ENCODE results near the gene GALNT18. TPM values are rescaled to one million over a fixed set of nuclear protein-coding genes. Genes with fewer than 3 reads are reported as not detected.

Gene GALNT18
- polyA plus RNA-seq, 1 donor from 2014 or later, result 7.6 TPM

DNA sequence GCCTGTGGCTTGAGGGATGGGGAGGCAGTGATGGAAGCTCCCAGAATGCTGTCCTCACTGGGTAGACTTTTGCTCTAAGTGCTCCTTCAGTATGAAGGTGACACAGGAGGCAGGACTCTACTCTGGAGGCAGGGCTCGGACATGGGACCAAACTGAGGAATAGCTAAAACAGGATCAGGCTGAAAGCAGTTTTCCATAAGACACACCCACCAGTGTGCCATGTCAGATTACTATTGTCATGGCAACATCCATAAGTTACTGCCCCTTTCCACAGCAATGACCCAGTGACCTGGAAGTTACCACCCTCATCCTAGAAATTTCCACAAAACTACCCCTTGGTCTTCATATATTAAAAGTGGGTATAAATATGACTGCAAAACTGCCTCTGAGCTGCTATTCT lies 43.6 kb upstream of the GALNT18 start:
- Histone ChIP-seq H3K9me3 (ENCODE audit: low read length) (no peaks in the 10 kb centered on the region), H3K79me2 (replicated peaks; ENCODE audit: insufficient read depth, low read length) (no peaks in the 10 kb centered on the region), H3K36me3 (ENCODE audit: insufficient read depth, low read length) (no peaks in the 10 kb centered on the region), H4K20me1 (ENCODE audit: insufficient read depth) (no peaks in the 10 kb centered on the region), H3K27me3 (ENCODE audit: insufficient read depth, low read depth, low read length) (no peaks in the 10 kb centered on the region), H3K27ac (ENCODE audit: low read length) (no peak overlapping the region), H3K9me2 (ENCODE audit: insufficient read depth, low read length) (no peaks in the 10 kb centered on the region), H3K4me3 (ENCODE audit: low read length) (no peak overlapping the region), H3F3A (ENCODE audit: insufficient read depth, low read length, poor library complexity, severe bottlenecking) (no peaks in the 10 kb centered on the region), H3K4me2 (ENCODE audit: low read length) (no peak overlapping the region), H2AFZ (ENCODE audit: low read depth, low read length) (no peak overlapping the region), H3K9ac (ENCODE audit: low read length) (no peak overlapping the region)
- no peak for TF ChIP-seq CTCF (IDR thresholded peaks at IDR 0.05; ENCODE audit: poor library complexity, severe bottlenecking)

DNA sequence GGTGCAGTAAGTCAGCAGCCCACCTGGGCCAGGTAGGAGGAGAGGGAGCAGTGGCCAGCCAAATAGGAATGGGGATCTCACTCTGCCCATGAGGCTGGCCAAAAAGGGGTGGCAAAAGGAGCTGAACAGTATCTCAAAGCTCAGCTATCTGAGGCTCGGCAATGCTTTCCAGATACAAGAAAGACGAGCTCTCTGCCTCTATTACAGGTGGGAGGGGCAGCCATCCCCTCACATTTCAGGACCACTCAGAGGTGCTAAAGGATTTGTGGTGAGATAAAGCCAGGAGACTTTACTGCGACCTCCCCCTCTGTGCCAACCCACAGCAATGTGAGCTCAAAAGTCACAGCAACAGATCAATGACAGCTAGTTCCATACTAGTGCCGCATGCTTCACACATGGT lies 42.1 kb upstream of the GALNT18 start:
- Histone ChIP-seq H3K4me3 (ENCODE audit: low read length) (no peak overlapping the region), H3F3A (ENCODE audit: insufficient read depth, low read length, poor library complexity, severe bottlenecking) (no peaks in the 10 kb centered on the region), H3K4me2 (ENCODE audit: low read length) (no peak overlapping the region), H3K27ac (ENCODE audit: low read length) (no peak overlapping the region), H3K36me3 (ENCODE audit: insufficient read depth, low read length) (no peaks in the 10 kb centered on the region), H2AFZ (ENCODE audit: low read depth, low read length) (no peak overlapping the region), H4K20me1 (ENCODE audit: insufficient read depth) (no peaks in the 10 kb centered on the region), H3K9me3 (ENCODE audit: low read length) (no peaks in the 10 kb centered on the region), H3K79me2 (replicated peaks; ENCODE audit: insufficient read depth, low read length) (no peaks in the 10 kb centered on the region), H3K9ac (ENCODE audit: low read length) (no peak overlapping the region), H3K27me3 (ENCODE audit: insufficient read depth, low read depth, low read length) (no peaks in the 10 kb centered on the region), H3K9me2 (ENCODE audit: insufficient read depth, low read length) (no peaks in the 10 kb centered on the region)
- TF ChIP-seq POLR2AphosphoS5 (IDR thresholded peaks at IDR 0.05), result no peak
- TF ChIP-seq EP300 (conservative IDR thresholded peaks at IDR 0.05; ENCODE audit: poor library complexity, severe bottlenecking), result no peak
- TF ChIP-seq RAD21 (conservative IDR thresholded peaks at IDR 0.05), result no peak
- no peak for TF ChIP-seq REST (IDR thresholded peaks at IDR 0.05; ENCODE audit: borderline replicate concordance)
- TF ChIP-seq CTCF (IDR thresholded peaks at IDR 0.05; ENCODE audit: poor library complexity, severe bottlenecking), result no peak

GRCh38 chr11:11662578-11662977 lies 40.8 kb upstream of the GALNT18 start:
- Histone ChIP-seq H3K9me3 (ENCODE audit: low read length) (no peaks in the 10 kb centered on the region), H2AFZ (ENCODE audit: low read depth, low read length) (no peak overlapping the region), H3K9ac (ENCODE audit: low read length) (no peak overlapping the region), H4K20me1 (ENCODE audit: insufficient read depth) (no peaks in the 10 kb centered on the region), H3K27me3 (ENCODE audit: insufficient read depth, low read depth, low read length) (no peaks in the 10 kb centered on the region), H3K27ac (ENCODE audit: low read length) (no peak overlapping the region), H3K36me3 (ENCODE audit: insufficient read depth, low read length) (no peaks in the 10 kb centered on the region), H3K79me2 (replicated peaks; ENCODE audit: insufficient read depth, low read length) (no peaks in the 10 kb centered on the region), H3K4me2 (ENCODE audit: low read length) (no peak overlapping the region), H3F3A (ENCODE audit: insufficient read depth, low read length, poor library complexity, severe bottlenecking) (no peaks in the 10 kb centered on the region), H3K4me3 (ENCODE audit: low read length) (no peak overlapping the region), H3K9me2 (ENCODE audit: insufficient read depth, low read length) (no peaks in the 10 kb centered on the region)
- TF ChIP-seq EZH2 (IDR thresholded peaks at IDR 0.05; ENCODE audit: borderline replicate concordance, insufficient read depth, low read length, poor library complexity, severe bottlenecking) (no peak), RAD21 (conservative IDR thresholded peaks at IDR 0.05) (no peak), POLR2AphosphoS5 (IDR thresholded peaks at IDR 0.05) (no peak), REST (IDR thresholded peaks at IDR 0.05; ENCODE audit: borderline replicate concordance) (no peak), MXI1 (conservative IDR thresholded peaks at IDR 0.05; ENCODE audit: poor library complexity, severe bottlenecking) (no peak), SMC3 (conservative IDR thresholded peaks at IDR 0.05; ENCODE audit: poor library complexity) (no peak), TAF1 (IDR thresholded peaks at IDR 0.05; ENCODE audit: low read depth) (no peak), EP300 (conservative IDR thresholded peaks at IDR 0.05; ENCODE audit: poor library complexity, severe bottlenecking) (no peak)

All from neural cell (in vitro differentiated cells).